Measurements from ENCODE around the gene CFAP97D2.
"Not testable (repeated sequence)": the region's sequence is repeated elsewhere in the genome, so short reads cannot be mapped to it uniquely, and the experiment has no call there.

The CFAP97D2 gene

DNA sequence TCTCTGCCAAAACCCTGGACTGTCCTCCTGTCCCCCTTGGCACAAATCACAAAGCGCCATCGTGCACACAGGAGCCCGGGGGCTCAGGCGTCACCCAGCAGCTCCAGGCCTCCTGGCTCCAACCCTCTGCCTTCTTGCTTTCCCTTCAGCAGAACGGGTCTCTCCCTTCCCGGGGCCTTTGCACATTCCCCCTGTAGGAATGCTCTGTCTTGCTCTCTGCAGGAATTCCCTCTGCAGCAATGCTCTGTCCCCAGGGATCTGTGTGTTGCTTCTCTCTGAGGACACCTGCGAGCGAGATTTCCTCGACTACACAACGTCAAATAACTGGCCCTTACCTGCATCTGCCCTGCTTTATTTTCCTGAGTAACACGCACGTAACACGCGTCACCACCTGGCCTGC is 33.3 kb upstream of the CFAP97D2 start:
- H3K4me3 ChIP-seq (ENCODE audit: low read length) = no peak overlapping the region
- no peak for DNase-seq (ENCODE audit: low read depth)
- no peak for TF ChIP-seq CTCF (conservative IDR thresholded peaks at IDR 0.05; ENCODE audit: low read length)

GRCh38 chr13:114146173-114146572 is 32.9 kb upstream of the CFAP97D2 start:
- no peak for TF ChIP-seq CTCF (conservative IDR thresholded peaks at IDR 0.05; ENCODE audit: low read length)
- no peak overlapping the region for H3K4me3 ChIP-seq (ENCODE audit: low read length)
- DNase-seq (ENCODE audit: low read depth) = no peak

- no peak overlapping the region for H3K4me3 ChIP-seq (ENCODE audit: low read length)
- peak; percentile 19; the same call in 1 of the 2 replicates for TF ChIP-seq CTCF (conservative IDR thresholded peaks at IDR 0.05; ENCODE audit: low read length)
- no peak for DNase-seq (ENCODE audit: low read depth)
Measured at GRCh38 chr13:114146629-114147028, 32.4 kb upstream of the CFAP97D2 start.

DNA sequence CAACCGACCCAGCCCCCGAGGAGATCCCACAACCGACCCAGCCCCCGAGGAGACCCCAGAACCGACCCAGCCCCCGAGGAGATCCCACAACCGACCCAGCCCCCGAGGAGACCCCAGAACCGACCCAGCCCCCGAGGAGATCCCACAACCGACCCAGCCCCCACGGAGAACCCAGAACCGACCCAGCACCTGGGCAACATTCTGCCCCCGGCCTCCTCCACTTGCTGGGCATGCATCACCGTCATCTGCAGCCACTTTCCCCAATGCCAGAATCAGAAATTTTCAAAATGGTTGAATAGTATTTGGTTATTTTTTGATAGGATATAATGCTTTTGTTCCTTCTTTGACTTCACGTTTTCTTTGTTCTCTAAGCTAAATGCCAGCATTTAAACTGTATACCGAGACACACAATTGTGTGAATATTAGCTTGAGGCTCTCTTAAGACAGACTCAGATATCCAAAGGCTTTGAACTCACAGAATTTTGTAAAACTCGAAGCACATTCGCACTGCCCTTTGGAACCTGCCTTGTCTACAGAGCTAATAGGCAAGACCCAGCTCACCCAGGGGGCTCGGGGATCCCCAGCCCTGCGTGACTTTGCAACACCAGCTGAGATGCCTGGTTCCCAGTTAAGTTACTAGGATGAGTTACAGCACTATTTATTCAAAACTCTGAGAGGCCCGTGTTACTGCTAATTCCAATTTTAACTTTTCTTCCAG is 31.1 kb upstream of the CFAP97D2 start:
- no peak for DNase-seq (ENCODE audit: low read depth)
- no peak for TF ChIP-seq CTCF (conservative IDR thresholded peaks at IDR 0.05; ENCODE audit: low read length)
- H3K4me3 ChIP-seq (ENCODE audit: low read length) = no peak overlapping the region

GRCh38 chr13:114148521-114148855 is 30.6 kb upstream of the CFAP97D2 start:
- no peak overlapping the region for H3K4me3 ChIP-seq (ENCODE audit: low read length)
- DNase-seq (ENCODE audit: low read depth) = no peak
- TF ChIP-seq CTCF (conservative IDR thresholded peaks at IDR 0.05; ENCODE audit: low read length) = no peak

GRCh38 chr13:114148886-114149285 is 30.2 kb upstream of the CFAP97D2 start:
- not testable (repeated sequence) for H3K4me3 ChIP-seq (ENCODE audit: low read length); DNase-seq (ENCODE audit: low read depth)

DNA sequence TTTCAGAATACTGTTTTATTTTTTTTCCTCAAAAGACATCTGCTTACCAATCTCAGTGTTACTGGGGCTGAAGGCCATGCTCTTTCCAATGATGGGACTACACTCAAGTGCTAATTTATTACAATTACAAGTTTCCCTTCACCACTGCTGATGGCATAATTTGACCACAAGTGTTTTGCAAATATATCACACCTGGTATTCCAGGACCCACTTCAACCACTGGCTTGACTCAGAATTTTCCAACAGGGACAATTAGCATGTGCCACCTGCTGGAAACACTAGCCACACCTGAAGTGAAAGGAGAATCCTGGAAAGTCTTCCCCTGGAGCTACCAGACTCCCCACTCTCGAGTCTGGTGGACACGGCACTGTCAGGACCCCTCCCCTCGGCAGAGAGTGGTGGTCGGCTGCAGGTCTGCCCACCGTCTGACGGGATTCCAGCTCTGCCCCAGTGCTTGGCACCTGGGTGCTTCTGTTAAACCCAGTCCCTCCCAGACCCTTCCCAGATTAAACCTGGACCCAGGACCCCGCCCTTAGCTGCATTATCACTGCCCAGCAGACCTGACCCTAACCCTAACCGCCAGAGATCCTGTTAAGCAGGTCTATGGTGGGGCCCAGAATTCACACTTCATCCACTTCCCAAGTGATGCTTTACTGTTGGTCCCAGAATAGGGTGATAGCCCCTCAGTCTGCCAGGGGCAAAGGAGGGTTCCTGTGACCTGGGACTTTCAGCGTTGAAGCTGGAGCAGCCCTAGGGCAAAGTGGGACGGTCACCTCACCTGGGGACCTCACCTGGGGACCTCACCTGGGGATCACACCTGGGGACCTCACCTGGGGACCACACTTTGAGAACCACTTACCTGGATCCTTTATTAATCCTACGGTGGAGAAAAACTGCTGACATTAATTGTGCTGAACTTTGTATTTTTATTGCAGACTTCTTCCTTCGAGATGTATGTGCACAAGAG is 29.0 kb upstream of the CFAP97D2 start:
- TF ChIP-seq CTCF (conservative IDR thresholded peaks at IDR 0.05; ENCODE audit: low read length) = no peak
- H3K4me3 ChIP-seq (ENCODE audit: low read length) = no peak overlapping the region
- DNase-seq (ENCODE audit: low read depth) = no peak

All from AG10803 (cell line).